Stimulated activated CD4-positive, alpha-beta T cell treated with anti-CD3 and anti-CD28 coated beads, Interleukin-4, amount 100 ng/mL, for 48 hours (primary cell): ENCODE results near the gene EEF1AKMT4.

ENCODE experiments used
- DNase-seq, 2 donors: peaks; one replicate each; pipeline ENCODE4 v3.0.0-alpha.2; 2020; ENCODE audit warnings: low read depth in 2 of 2

EEF1AKMT4 gene

GRCh38 chr3:184298759-184299487 is 49.5 kb downstream of the EEF1AKMT4 start, which contains the start of gene PSMD2:
PSMD2 (plus strand) TSS chr3:184299241; CDS start chr3:184299267, 26 bp downstream.
- peak; percentile 98 to 99 for DNase-seq

- no peak for DNase-seq
These were observed 50.3 kb downstream of the EEF1AKMT4 start for GRCh38 chr3:184299488-184300377.

GRCh38 chr3:184300378-184300720 is 50.9 kb downstream of the EEF1AKMT4 start:
- DNase-seq, result no peak

GRCh38 chr3:184305577-184305976 is 56.1 kb downstream of the EEF1AKMT4 start:
- no peak for DNase-seq

- DNase-seq, result no peak
These were observed 57.0 kb downstream of the EEF1AKMT4 start for GRCh38 chr3:184306341-184306972.

- no peak for DNase-seq
These were observed 58.4 kb downstream of the EEF1AKMT4 start for GRCh38 chr3:184307915-184308314.
